DOHH2 (cell line): ENCODE data around the gene MCOLN1.

Experiments
- EZH2phosphoT487 ChIP-seq: fragments of 200-600 bp; sonication (generic); IDR thresholded peaks from 2 replicates; pipeline ENCODE4 v1.6.1; 2017; ENCODE audit warnings: borderline replicate concordance, mild to moderate bottlenecking, antibody characterized with exemption, low read length, moderate library complexity, mixed read lengths
- TF ChIP-seq, protein P1 (sequence below): fragments of 200-600 bp; sonication (generic); IDR thresholded peaks from one replicate; pipeline ENCODE4 v1.5.1; 2014; ENCODE audit warnings: antibody characterized with exemption, mild to moderate bottlenecking, low read depth, low read length; ENCODE audit not compliant: poor library complexity, severe bottlenecking

DNA sequence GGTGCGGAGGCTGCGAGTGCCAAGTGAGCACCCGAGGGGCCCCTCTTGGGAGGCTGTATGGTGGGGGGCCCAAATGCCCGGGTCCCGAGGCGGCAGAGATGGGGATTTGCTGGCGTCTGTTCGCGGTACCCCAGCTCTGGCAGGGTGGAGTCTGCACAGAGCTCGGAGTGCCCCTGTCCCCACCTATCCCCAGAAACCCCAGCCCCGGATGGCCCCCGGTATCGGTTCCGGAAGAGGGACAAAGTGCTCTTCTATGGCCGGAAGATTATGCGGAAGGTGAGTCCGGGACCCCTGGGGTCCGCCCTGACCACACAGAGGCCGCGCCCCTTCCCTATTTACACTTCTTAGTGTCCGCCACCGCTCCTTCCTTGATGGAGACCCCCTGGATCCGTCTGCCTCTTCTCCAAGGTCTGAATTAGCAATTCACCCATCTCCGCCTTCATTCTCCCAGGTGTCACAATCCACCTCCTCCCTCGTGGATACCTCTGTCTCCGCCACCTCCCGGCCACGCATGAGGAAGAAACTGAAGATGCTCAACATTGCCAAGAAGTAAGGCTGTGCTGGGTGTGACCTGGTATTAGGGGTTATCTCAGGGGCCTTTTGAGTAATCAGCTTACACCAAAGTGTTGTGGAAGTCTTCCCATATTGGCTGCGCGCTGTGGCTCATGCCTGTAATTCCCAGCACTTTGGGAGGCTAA is 13.7 kb downstream of the MCOLN1 start:
- TF ChIP-seq, protein P1, sequence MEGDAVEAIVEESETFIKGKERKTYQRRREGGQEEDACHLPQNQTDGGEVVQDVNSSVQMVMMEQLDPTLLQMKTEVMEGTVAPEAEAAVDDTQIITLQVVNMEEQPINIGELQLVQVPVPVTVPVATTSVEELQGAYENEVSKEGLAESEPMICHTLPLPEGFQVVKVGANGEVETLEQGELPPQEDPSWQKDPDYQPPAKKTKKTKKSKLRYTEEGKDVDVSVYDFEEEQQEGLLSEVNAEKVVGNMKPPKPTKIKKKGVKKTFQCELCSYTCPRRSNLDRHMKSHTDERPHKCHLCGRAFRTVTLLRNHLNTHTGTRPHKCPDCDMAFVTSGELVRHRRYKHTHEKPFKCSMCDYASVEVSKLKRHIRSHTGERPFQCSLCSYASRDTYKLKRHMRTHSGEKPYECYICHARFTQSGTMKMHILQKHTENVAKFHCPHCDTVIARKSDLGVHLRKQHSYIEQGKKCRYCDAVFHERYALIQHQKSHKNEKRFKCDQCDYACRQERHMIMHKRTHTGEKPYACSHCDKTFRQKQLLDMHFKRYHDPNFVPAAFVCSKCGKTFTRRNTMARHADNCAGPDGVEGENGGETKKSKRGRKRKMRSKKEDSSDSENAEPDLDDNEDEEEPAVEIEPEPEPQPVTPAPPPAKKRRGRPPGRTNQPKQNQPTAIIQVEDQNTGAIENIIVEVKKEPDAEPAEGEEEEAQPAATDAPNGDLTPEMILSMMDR: no peak
- TF ChIP-seq EZH2phosphoT487: no peak
